GM23338 (cell line): ENCODE measurements around the gene EIF2B1. TPM values are rescaled to one million over a fixed set of nuclear protein-coding genes. Genes with fewer than 3 reads are reported as not detected.

Experiments used
- CREB1 ChIP-seq: fragments of 250-450 bp; sonication (Bioruptor Pico); IDR thresholded peaks from 2 replicates; pipeline ENCODE4 v1.5.0; 2020; ENCODE audit warnings: low read depth, mild to moderate bottlenecking, moderate library complexity
- EZH2 ChIP-seq: fragments of 200-600 bp; sonication (generic); IDR thresholded peaks from one replicate; pipeline ENCODE4 v1.8.0; 2017; ENCODE audit warnings: antibody characterized with exemption, mild to moderate bottlenecking, low read depth; ENCODE audit not compliant: unreplicated experiment
- EZH2phosphoT487 ChIP-seq: fragments of 200-600 bp; sonication (generic); IDR thresholded peaks from one replicate; pipeline ENCODE4 v1.8.1; 2018; ENCODE audit warnings: antibody characterized with exemption; ENCODE audit not compliant: unreplicated experiment
- JUNB ChIP-seq: IDR thresholded peaks from one replicate; pipeline ENCODE4 v1.6.1; 2016; ENCODE audit warnings: antibody characterized with exemption; ENCODE audit not compliant: unreplicated experiment
- NANOG ChIP-seq: IDR thresholded peaks from 2 replicates; pipeline ENCODE4 v1.6.1; 2016; ENCODE audit warnings: antibody characterized with exemption, borderline replicate concordance
- POLR2AphosphoS5 ChIP-seq: IDR thresholded peaks from 2 replicates; pipeline ENCODE4 v1.6.1; 2016; ENCODE audit warnings: antibody characterized with exemption, low read depth
- ZNF114 ChIP-seq: fragments of 250-450 bp; sonication (Bioruptor Pico); IDR thresholded peaks from 2 replicates; pipeline ENCODE4 v1.5.0; 2020; ENCODE audit warnings: mild to moderate bottlenecking, moderate library complexity
- ZNF331 ChIP-seq: fragments of 250-450 bp; sonication (Bioruptor Pico); IDR thresholded peaks from 2 replicates; pipeline ENCODE4 v1.5.0; 2020; ENCODE audit warnings: low read depth, mild to moderate bottlenecking, moderate library complexity
- polyA plus RNA-seq: library from polyadenylated mRNA; unstranded; fragments of >200 nt; fragmentation: Nextera tagmentation; extraction: Ambion mirVana; gene quantifications from 2 replicates; pipeline ENCODE4 v1.2.1, GENCODE V29; 2016
- total RNA-seq: library from RNA; depleted of rRNA; stranded (reverse); fragments of >200 nt; shearing (Covaris generic); gene quantifications from 2 replicates; pipeline ENCODE4 v1.2.3, GENCODE V29; 2014
- TF ChIP-seq, protein P1 (sequence below): fragments of 250-450 bp; sonication (Bioruptor Pico); IDR thresholded peaks from 2 replicates; pipeline ENCODE4 v1.5.0; 2020; ENCODE audit warnings: mild to moderate bottlenecking, moderate library complexity
- TF ChIP-seq, protein P2 (sequence below), 2 experiments: fragments of 200-600 bp in 1 of 2; sonication (generic) in 1 of 2; conservative IDR thresholded peaks; 2 replicates each; pipeline versions ENCODE4 v1.5.1 to v1.6.1; 2016 to 2017; ENCODE audit warnings: antibody characterized with exemption in 2 of 2, low read depth in 2 of 2, mild to moderate bottlenecking in 2 of 2, moderate library complexity in 1 of 2

The EIF2B1 gene
- total and polyA plus RNA-seq, 2 experiments from 2014 or later: 33.5 to 117 TPM

DNA sequence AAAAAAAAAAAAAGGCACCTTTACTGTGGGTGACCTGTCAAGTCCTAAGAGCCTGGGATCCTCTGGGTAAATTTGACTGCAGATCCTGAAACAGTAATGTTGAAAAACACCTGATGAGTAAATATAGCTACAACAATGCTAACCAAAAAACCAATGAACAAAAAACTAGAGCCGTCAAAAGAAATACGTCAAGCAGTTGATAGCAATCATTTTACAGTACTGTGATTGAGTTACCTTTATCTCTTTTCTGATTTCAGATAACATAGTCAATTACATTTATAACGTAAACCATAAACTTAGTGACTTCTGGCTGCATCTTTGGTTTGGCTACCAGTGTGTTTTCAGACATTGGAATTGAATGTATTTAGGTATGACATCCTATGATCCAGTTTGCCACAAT lies 55.2 kb downstream of the EIF2B1 start (continued):
- TF ChIP-seq, protein P1, sequence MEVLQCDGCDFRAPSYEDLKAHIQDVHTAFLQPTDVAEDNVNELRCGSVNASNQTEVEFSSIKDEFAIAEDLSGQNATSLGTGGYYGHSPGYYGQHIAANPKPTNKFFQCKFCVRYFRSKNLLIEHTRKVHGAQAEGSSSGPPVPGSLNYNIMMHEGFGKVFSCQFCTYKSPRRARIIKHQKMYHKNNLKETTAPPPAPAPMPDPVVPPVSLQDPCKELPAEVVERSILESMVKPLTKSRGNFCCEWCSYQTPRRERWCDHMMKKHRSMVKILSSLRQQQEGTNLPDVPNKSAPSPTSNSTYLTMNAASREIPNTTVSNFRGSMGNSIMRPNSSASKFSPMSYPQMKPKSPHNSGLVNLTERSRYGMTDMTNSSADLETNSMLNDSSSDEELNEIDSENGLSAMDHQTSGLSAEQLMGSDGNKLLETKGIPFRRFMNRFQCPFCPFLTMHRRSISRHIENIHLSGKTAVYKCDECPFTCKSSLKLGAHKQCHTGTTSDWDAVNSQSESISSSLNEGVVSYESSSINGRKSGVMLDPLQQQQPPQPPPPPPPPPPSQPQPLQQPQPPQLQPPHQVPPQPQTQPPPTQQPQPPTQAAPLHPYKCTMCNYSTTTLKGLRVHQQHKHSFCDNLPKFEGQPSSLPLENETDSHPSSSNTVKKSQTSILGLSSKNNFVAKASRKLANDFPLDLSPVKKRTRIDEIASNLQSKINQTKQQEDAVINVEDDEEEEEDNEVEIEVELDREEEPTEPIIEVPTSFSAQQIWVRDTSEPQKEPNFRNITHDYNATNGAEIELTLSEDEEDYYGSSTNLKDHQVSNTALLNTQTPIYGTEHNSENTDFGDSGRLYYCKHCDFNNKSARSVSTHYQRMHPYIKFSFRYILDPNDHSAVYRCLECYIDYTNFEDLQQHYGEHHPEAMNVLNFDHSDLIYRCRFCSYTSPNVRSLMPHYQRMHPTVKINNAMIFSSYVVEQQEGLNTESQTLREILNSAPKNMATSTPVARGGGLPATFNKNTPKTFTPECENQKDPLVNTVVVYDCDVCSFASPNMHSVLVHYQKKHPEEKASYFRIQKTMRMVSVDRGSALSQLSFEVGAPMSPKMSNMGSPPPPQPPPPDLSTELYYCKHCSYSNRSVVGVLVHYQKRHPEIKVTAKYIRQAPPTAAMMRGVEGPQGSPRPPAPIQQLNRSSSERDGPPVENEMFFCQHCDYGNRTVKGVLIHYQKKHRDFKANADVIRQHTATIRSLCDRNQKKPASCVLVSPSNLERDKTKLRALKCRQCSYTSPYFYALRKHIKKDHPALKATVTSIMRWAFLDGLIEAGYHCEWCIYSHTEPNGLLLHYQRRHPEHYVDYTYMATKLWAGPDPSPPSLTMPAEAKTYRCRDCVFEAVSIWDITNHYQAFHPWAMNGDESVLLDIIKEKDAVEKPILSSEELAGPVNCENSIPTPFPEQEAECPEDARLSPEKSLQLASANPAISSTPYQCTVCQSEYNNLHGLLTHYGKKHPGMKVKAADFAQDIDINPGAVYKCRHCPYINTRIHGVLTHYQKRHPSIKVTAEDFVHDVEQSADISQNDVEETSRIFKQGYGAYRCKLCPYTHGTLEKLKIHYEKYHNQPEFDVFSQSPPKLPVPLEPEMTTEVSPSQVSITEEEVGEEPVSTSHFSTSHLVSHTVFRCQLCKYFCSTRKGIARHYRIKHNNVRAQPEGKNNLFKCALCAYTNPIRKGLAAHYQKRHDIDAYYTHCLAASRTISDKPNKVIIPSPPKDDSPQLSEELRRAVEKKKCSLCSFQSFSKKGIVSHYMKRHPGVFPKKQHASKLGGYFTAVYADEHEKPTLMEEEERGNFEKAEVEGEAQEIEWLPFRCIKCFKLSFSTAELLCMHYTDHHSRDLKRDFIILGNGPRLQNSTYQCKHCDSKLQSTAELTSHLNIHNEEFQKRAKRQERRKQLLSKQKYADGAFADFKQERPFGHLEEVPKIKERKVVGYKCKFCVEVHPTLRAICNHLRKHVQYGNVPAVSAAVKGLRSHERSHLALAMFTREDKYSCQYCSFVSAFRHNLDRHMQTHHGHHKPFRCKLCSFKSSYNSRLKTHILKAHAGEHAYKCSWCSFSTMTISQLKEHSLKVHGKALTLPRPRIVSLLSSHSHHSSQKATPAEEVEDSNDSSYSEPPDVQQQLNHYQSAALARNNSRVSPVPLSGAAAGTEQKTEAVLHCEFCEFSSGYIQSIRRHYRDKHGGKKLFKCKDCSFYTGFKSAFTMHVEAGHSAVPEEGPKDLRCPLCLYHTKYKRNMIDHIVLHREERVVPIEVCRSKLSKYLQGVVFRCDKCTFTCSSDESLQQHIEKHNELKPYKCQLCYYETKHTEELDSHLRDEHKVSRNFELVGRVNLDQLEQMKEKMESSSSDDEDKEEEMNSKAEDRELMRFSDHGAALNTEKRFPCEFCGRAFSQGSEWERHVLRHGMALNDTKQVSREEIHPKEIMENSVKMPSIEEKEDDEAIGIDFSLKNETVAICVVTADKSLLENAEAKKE: no peak
- TF ChIP-seq, protein P2, sequence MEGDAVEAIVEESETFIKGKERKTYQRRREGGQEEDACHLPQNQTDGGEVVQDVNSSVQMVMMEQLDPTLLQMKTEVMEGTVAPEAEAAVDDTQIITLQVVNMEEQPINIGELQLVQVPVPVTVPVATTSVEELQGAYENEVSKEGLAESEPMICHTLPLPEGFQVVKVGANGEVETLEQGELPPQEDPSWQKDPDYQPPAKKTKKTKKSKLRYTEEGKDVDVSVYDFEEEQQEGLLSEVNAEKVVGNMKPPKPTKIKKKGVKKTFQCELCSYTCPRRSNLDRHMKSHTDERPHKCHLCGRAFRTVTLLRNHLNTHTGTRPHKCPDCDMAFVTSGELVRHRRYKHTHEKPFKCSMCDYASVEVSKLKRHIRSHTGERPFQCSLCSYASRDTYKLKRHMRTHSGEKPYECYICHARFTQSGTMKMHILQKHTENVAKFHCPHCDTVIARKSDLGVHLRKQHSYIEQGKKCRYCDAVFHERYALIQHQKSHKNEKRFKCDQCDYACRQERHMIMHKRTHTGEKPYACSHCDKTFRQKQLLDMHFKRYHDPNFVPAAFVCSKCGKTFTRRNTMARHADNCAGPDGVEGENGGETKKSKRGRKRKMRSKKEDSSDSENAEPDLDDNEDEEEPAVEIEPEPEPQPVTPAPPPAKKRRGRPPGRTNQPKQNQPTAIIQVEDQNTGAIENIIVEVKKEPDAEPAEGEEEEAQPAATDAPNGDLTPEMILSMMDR (conservative IDR thresholded peaks at IDR 0.05; ENCODE audit: low read depth in 2 of 2): no peak
- no peak for TF ChIP-seq CREB1
- TF ChIP-seq ZNF114: no peak
- TF ChIP-seq EZH2: no peak
- no peak for TF ChIP-seq JUNB
- no peak for TF ChIP-seq POLR2AphosphoS5
- no peak for TF ChIP-seq EZH2phosphoT487
- no peak for TF ChIP-seq NANOG
- TF ChIP-seq ZNF331 (CRISPR knock-in tag): no peak
